PC-3 (cell line): ENCODE measurements around the gene LIF. TPM values are rescaled to one million over a fixed set of nuclear protein-coding genes. Genes with fewer than 3 reads are reported as not detected.

Experiments used
- ATAC-seq: fragments of 200-7000 bp; cut with Tn5 transposase; 2 replicates; pipeline ENCODE4 v1.9.1; 2020; ENCODE audit warnings: mild to moderate bottlenecking, moderate library complexity
- BruUV-seq: library from RNA; stranded (reverse); fragments of 400-500 nt; replicated peaks from 2 replicates; lab custom pipeline; 2021; lab: Mats Ljungman, UMichigan
- CTCF ChIA-PET: fragments of 300-600 bp; sonication (Branson Sonifier 250); formaldehyde crosslinking; loops from one replicate; lab custom pipeline; 2022; ENCODE audit warnings: antibody characterized with exemption; lab: Charles Lee
- POLR2A ChIA-PET: fragments of 300-600 bp; sonication (Branson Sonifier 250); formaldehyde crosslinking; loops from one replicate; lab custom pipeline; 2022; ENCODE audit warnings: antibody characterized with exemption; ENCODE audit not compliant: unreplicated experiment; lab: Charles Lee
- DNase-seq: peaks from one replicate; pipeline ENCODE4 v3.0.0-alpha.2; 2015
- H2AFZ ChIP-seq: fragments of 300-600 bp; sonication (generic); 2 replicates; pipeline ENCODE4 v1.6.0; 2016; ENCODE audit warnings: antibody characterized with exemption, low read length
- H3F3A ChIP-seq: fragments of 300-600 bp; sonication (generic); one replicate; pipeline ENCODE4 v1.6.0; 2017; ENCODE audit warnings: antibody characterized with exemption, low read length, control low read depth, mild to moderate bottlenecking; ENCODE audit not compliant: unreplicated experiment
- H3K27ac ChIP-seq: fragments of 300-600 bp; sonication (generic); 2 replicates; pipeline ENCODE4 v1.5.1; 2016; ENCODE audit warnings: mild to moderate bottlenecking, low read length
- H3K27me3 ChIP-seq: fragments of 300-600 bp; sonication (generic); 2 replicates; pipeline ENCODE4 v1.6.1; 2016; ENCODE audit warnings: low read length, mixed read lengths
- H3K36me3 ChIP-seq: fragments of 300-600 bp; sonication (generic); 2 replicates; pipeline ENCODE4 v1.6.1; 2016; ENCODE audit warnings: low read depth, mixed run types, low read length, mixed read lengths
- H3K4me1 ChIP-seq: fragments of 300-600 bp; sonication (generic); 2 replicates; pipeline ENCODE4 v1.5.1; 2016; ENCODE audit warnings: low read length; ENCODE audit not compliant: insufficient read depth
- H3K4me2 ChIP-seq: fragments of 300-600 bp; sonication (generic); 2 replicates; pipeline ENCODE4 v1.6.0; 2016; ENCODE audit warnings: low read length
- H3K4me3 ChIP-seq: fragments of 300-600 bp; sonication (generic); 2 replicates; pipeline ENCODE4 v1.5.1; 2016; ENCODE audit warnings: mild to moderate bottlenecking, low read length, mixed read lengths
- H3K79me2 ChIP-seq: fragments of 300-600 bp; sonication (generic); 2 replicates; pipeline ENCODE4 v1.6.1; 2017; ENCODE audit warnings: low read length, mixed read lengths
- H3K9ac ChIP-seq: fragments of 300-600 bp; sonication (generic); 2 replicates; pipeline ENCODE4 v1.6.0; 2016; ENCODE audit warnings: mild to moderate bottlenecking, low read length
- H3K9me2 ChIP-seq: fragments of 300-600 bp; sonication (generic); replicated peaks from 2 replicates; pipeline ENCODE4 v1.6.1; 2016; ENCODE audit warnings: mixed run types, low read length, mixed read lengths
- H3K9me3 ChIP-seq: fragments of 300-600 bp; sonication (generic); 2 replicates; pipeline ENCODE4 v1.6.1; 2016; ENCODE audit warnings: low read length, mixed read lengths
- H4K20me1 ChIP-seq: fragments of 300-600 bp; sonication (generic); 2 replicates; pipeline ENCODE4 v1.6.1; 2016; ENCODE audit warnings: low read length, mixed read lengths
- CTCF ChIP-seq: fragments of 300-600 bp; sonication (generic); conservative IDR thresholded peaks from 2 replicates; pipeline ENCODE4 v1.5.1; 2017; ENCODE audit warnings: antibody characterized with exemption, low read depth, mild to moderate bottlenecking, low read length
- EZH2 ChIP-seq: fragments of 300-600 bp; sonication (generic); IDR thresholded peaks from one replicate; pipeline ENCODE4 v1.6.1; 2017; ENCODE audit warnings: antibody characterized with exemption, mild to moderate bottlenecking, low read length; ENCODE audit not compliant: unreplicated experiment
- EZH2phosphoT487 ChIP-seq: fragments of 300-600 bp; sonication (generic); IDR thresholded peaks from 2 replicates; pipeline ENCODE4 v1.6.1; 2018; ENCODE audit warnings: mild to moderate bottlenecking, antibody characterized with exemption, low read length, borderline replicate concordance
- intact Hi-C: fragments of 100-400 bp; cut with micrococcal nuclease; formaldehyde crosslinking; loops from 2 replicates; pipeline ENCODE4 v1.9.0; 2023
- total RNA-seq: library from RNA; depleted of rRNA; stranded (reverse); fragments of >200 nt; gene quantifications from 2 replicates; pipeline ENCODE4 v1.2.3, GENCODE V29; 2014

LIF gene
- total RNA-seq, 1 experiment from 2014 or later, result 64.1 TPM

GRCh38 chr22:30240541-30241417 lies 5.8 kb downstream of the LIF start:
- no peak for DNase-seq
- Histone ChIP-seq H3K9me3 (no peaks in the 10 kb centered on the region), H4K20me1 (no peaks in the 10 kb centered on the region), H3K9ac (no peak overlapping the region), H3K9me2 (no peaks in the 10 kb centered on the region), H3K27ac (peak overlapping the region; percentile 52), H2AFZ (no peak overlapping the region), H3K4me3 (no peak overlapping the region), H3K4me2 (no peak overlapping the region), H3F3A (no peaks in the 10 kb centered on the region), H3K27me3 (no peaks in the 10 kb centered on the region), H3K36me3 (peaks cover 30% of the 10 kb centered on the region), H3K79me2 (peaks cover 32% of the 10 kb centered on the region), H3K4me1 (peaks cover 28% of the 10 kb centered on the region)
- intact Hi-C loops, result no loop called here
- ChIA-PET CTCF (no interaction called here), POLR2A (no interaction called here)
- no TSS peak for BruUV-seq
- ATAC-seq, result no peak
- TF ChIP-seq EZH2phosphoT487, result no peak
- no peak for TF ChIP-seq EZH2
- no peak for TF ChIP-seq CTCF

GRCh38 chr22:30239488-30240405 lies 6.8 kb downstream of the LIF start:
- no peaks in the 10 kb centered on the region for H4K20me1 ChIP-seq
- H3K27ac ChIP-seq, result peak overlapping the region; percentile 93
- DNase-seq (no peak), ATAC-seq (no peak)
- ChIA-PET POLR2A (interaction anchor here (0.6 kb wide), 1 partner anchor 20 kb away, joined by 7 read pairs; no protein-coding TSS in a partner anchor), CTCF (no interaction called here)
- no peak overlapping the region for H3K4me2 ChIP-seq
- H3K4me3 ChIP-seq, result no peak overlapping the region
- no peaks in the 10 kb centered on the region for H3K9me3 ChIP-seq
- no peaks in the 10 kb centered on the region for H3F3A ChIP-seq
- TF ChIP-seq EZH2, result no peak
- no peak for TF ChIP-seq EZH2phosphoT487
- no peak for TF ChIP-seq CTCF
- intact Hi-C loops, result no loop called here
- H2AFZ ChIP-seq, result no peak overlapping the region
- no peaks in the 10 kb centered on the region for H3K9me2 ChIP-seq
- peaks cover 22% of the 10 kb centered on the region for H3K36me3 ChIP-seq
- no TSS peak for BruUV-seq
- H3K27me3 ChIP-seq, result no peaks in the 10 kb centered on the region
- H3K9ac ChIP-seq, result no peak overlapping the region
- peaks cover 22% of the 10 kb centered on the region for H3K79me2 ChIP-seq
- peaks cover 34% of the 10 kb centered on the region for H3K4me1 ChIP-seq
